Activated CD4-positive, CD25-positive, alpha-beta regulatory T cell (primary cell): ENCODE measurements around the gene EML4.

Experiments
- DNase-seq, 4 experiments: peaks; one replicate each; lab custom pipeline; 2025; lab: John Stamatoyannopoulos, UW

EML4 gene

GRCh38 chr2:42138163-42139015, 30.8 kb upstream of the EML4 start:
- DNase-seq, result no peak

DNA sequence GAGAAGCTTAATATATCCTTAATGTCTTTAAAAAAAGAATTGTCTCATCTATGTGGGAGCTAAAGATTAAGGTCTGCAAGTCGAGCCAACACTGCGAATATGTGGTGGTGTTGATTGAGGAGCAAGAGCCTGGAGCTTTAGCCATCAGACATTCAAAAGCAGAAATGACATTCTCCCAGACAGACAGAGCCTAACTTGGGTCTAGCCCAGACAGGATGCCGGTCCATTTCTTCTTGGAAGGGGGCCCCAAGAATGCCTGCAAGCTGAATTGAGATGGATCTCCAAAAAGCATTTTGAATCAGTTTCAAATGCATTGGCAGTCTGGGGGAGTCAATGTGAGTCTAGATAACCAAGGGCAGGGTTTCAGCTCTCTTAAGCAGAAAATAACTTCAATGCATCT, 30.1 kb upstream of the EML4 start:
- no peak for DNase-seq

DNA sequence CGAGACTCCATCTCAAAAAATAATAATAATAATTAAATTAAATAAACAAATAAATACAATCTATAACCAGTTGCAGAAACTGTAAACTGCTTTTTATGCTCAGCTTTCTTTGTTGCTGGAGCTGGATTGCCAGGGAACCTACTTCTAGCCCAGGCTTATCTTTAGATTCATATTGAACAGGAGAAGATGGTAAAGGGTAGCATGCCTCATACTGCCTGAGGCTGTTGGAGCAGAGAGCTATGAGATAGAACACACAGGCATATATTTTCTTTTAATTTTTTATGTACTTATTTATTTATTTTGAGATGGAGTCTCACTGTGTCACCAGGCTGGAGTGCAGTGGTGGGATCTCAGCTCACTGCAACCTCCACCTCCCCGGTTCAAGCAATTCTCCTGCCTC, 28.7 kb upstream of the EML4 start:
- DNase-seq, result no peak

DNA sequence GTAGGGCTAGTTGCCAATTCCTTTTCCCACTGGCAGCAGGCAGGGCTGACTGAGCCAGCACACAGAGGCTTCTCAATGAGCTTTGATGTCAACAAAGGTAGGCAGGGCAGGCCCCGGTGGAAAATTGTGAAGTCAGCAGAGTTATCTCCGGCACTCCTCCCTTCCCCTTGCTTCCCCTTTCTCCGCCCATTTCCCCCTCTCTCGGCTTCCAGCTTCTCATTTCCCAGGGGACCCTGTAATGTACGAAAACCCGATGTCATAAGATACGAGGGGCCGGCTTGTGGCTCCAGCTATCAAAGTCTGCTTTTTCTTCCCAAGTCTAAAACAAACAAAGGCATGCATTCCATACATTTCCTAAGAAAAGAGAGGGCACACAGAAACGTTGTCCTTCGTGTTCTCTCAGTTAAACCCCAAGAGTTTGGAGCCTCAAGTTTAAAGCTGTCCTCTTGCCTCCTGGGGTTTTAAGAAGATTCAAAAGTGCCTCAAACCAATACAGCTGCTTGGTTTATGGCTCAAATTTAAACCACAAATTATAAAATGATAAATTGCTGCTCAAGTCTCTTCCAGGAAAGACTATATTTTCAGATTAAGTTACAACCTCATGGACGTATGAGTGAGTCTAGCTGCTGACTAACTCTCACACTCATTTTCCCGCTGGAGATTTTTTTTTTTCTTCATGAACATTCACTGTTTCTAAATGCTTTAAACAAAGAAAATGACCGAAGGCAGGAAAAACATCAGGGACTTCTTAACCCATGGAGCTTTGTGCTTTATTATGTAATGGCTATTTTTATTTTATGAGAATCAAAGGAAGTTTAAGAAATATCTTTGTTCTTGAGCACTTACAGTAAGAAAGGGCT, 27.2 kb upstream of the EML4 start:
- DNase-seq, result no peak

DNA sequence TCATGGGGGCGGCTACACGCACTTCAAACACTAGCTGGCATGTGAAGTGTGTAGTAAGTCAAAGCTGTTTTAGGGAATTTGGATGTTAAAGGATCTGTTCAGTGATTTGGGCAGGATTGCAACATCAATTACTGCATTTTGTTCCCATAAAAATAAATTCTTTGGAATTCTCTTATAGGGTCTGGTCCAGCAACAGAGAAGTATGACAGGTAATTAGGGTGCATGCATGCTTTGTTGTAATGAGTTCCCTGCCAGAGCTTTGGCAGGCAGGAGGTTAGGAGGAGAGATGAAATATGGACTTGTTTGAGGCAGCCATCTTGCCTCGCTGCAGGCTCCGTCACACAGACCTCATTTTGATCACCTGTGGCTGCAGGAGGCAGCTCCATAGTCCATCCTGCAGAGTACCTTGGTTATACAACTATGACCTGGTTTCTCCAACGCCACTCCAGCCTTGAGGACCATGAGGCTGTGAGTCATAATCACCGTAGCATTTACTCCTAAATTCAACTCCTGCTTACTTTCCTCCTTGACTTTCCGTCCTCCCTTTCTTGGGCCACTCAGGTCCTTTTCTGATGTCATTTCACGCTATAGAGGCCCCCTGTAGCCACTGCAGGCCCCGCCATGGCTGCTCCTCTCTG, 26.5 kb upstream of the EML4 start:
- no peak for DNase-seq

DNA sequence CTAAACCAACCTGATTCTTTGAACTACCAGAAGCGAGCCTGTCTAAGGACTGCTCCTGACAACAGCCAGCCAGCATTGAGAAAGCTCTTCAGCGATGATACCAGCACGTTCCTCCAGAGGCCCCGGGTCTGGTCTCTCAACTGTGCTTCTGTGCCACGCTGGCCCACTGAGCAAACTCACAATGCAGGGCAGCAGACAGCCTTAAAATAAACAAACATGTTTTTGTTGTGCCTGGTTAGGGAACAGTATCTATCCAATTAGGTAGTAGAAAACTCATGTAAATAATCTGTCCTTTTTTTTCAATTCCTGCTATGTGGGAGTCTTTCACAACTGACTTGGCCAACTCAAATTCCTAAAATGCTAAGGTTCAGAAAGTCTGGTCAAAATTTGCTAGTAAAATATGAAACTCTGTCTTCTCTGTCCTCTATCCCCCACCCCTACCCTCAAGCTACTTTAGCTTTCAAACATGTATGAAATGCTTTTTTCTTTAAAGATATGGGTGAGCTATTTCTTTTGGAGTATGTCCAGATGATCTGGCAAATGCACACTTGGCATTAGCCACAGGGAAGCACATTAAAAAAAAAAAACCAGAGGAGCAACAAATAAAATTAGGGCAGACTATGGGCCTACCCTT, 21.4 kb upstream of the EML4 start:
- no peak for DNase-seq

DNA sequence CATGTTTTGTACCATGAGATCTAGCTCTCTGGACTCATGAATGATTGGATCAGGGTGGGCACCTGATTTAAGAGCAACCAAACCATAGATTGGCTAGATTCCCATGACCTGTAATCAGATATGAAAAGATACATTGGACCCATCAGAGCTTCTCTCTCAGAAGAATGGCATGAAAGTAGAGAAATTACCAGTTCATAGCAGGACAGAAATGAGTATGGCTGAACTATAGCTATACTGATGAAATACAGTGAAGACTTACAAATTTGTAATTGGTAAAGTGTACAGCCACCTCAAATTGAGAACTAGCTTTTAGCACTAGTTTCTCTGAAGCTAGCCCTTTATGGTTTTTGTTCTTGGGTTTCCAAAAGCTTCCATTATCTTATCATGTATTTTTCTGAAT, 19.0 kb upstream of the EML4 start:
- DNase-seq, result no peak

DNA sequence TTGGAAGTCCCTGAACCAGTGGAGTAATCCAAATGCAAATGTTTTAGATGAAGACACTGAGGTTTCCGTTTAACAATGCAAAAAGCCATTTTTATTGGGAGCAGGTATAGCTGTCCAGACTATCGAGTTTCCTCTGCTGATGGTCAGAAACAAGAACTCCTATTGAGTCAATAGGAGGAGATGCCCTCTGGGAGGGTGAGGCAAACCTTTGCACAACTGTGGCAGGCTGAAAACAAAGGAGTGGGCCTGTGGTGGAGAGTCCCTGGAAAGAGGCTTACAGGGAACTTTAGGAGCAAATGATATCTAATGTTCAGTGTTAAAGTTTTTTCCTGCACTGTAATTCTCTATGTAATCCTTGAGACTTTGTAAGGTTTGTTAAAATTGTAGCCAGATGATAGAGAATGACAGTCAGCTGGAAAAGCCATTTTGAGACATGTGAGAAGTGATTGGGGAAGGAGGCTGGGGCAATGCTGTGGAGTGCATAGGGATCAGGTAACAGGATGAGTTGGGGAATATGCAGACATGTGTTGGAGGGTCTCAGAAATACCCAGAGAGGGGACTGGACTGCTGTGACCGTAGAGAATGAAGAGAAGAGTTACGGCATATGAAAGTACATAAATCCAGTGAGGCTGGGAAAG, 15.1 kb upstream of the EML4 start:
- DNase-seq, result no peak

DNA sequence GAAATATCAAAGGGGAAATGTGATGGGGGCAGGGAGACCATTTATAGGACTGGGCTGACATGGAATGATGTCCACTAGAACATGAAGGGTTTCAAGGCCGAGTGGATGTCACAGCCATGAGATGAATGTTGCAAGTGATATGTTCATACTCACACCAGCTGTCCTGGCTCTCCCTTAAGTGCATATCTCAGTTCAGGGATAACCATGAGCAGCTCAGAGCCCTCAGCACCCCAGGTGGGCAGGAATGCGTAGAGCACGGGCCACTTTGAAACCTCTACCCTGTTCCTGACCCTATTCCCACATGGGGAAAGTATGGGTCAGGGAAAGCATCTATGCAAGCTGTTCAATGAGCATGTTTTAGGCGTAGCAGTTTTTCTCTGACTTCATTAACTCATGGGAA, 12.4 kb upstream of the EML4 start:
- no peak for DNase-seq

- no peak for DNase-seq
Observed at GRCh38 chr2:42161444-42161843, 7.7 kb upstream of the EML4 start.

- no peak for DNase-seq
Observed at GRCh38 chr2:42163444-42164045, 5.6 kb upstream of the EML4 start.

DNA sequence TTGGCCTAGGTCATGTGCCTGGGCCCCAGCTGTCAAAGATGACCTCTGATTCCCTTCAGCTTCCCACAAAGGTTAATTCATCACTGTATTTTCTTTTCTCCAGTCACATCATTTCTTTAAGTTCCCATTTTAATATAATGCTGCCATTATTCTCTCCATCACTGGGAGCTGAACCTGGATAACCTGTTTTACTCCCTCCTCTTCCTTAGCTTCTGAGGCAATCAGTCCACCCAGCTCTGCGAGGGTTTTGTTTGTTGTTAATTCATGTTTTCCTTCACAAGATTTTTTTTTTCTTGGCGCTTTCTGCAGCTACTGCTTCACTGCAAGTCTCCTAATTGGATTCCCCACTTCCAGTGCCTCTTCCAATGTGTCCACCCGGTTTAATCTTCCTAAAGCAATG, 5.1 kb upstream of the EML4 start:
- no peak for DNase-seq

DNA sequence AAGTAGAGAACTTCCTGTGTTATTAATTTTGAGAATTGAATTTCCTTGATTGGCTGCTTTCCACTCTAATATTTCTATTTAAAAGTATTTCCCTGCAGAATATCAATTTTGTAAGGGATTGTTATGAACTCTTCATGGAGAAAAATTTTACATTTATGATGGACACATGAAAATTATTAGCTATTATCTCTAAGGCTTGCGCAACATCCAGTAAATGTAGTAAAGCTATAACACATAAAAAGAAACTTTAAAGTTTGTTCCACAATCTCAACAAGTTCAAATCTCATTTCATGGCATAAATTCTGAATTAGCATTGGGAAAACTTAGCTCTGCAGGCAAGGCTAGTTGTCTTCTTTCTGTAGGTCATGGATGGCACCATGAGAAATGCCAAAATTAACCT, 4.2 kb upstream of the EML4 start:
- DNase-seq, result no peak

DNA sequence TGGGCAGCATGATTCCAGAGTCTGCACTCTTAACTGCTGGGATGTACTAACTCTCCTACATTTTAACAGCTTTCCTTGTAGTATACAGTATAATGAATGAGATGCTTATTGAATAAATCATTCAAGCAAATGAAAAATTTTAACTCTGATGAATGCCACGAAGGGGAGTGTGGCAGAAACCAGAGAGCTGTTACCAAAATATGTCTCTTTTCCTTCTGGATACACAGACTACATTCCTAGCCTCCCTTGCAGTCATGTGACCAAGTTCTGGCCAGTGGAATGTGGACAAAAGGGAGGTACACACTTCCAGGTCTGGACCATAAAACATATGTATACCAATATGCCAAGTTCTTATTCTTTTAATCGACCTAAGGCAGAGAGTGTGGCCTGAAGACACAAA, 1.7 kb upstream of the EML4 start:
- no peak for DNase-seq

DNA sequence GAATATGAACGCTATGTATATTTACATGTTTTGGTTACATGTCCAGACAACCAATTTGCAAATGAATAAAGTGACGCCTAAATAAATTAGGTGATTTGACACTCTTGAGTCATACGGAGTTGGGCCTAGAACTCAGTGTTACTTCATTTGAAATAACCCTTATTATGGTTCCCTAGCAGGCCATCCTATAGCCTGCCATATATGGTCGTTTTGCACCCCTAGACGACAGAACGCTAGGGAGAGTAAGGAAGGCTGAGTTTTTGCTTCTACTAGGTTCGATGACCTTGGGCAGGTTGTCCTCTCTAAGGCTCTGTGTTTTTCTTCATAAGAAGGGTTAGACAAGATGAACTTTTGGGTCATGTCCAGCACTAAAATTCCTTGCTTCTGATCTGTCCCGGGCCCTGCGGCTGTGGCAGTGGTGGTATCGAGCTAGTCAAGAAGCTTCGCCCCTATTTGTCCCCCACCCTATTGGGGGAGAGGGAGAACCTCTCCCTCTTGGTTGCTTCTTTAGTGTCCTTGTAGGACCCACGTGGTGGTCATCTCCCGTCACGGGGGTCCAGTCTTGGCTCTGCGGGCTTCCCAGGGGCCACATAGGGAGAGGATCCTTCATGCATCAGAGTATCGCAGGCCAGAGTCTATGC, 574 bp upstream of the EML4 start:
- DNase-seq, result no peak

DNA sequence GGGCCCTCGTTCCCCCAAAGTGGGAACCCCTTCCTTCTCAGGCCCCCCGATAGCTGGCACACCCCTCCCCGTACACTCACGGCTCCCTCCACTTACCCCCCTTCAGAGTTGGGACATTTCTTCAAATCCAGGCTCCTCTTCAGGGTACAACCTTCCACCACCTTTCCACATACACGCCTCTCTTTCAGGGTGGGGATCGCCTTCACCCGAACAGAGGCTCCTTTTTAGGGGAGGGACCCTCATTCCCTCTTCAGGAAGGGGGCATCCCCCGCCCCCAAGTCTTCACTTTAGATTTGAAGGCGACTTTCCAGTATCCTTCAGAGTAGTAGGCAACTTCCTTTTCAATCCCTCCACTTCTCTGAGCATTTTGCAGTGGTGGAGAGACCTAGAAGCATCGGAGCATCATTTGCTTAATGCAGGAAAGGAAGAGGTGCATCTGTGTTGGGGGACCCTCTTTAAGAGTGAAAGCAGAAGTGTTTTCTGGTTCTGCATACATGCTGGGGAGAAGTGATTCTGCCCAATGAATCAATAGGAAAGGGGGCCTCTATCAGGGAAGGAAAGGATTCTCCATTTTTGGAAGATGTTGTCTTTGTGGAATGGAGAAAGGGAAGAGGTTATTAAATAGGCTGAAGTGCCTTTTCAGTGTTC, 845 bp downstream of the EML4 start:
- no peak for DNase-seq

GRCh38 chr2:42170619-42171395, 1.7 kb downstream of the EML4 start:
- DNase-seq, result no peak

- DNase-seq, result no peak
Observed at GRCh38 chr2:42171396-42171980, 2.3 kb downstream of the EML4 start.

- no peak for DNase-seq
Observed at GRCh38 chr2:42172020-42172419, 2.9 kb downstream of the EML4 start.
